HepG2 (cell line): ENCODE measurements around the gene PIBF1. TPM values are rescaled to one million over a fixed set of nuclear protein-coding genes. Genes with fewer than 3 reads are reported as not detected.

Experiments used
- ATAC-seq: fragments of 200-7000 bp; cut with Tn5 transposase; 3 replicates; pipeline ENCODE4 v1.9.1; 2020; ENCODE audit warnings: mild to moderate bottlenecking, moderate library complexity
- BruUV-seq: library from RNA; stranded (reverse); fragments of 400-500 nt; replicated peaks from 2 replicates; lab custom pipeline; 2021; lab: Mats Ljungman, UMichigan
- CTCF ChIA-PET: fragments of 300-600 bp; formaldehyde crosslinking; extraction: SDS; loops from one replicate; lab custom pipeline; 2021; ENCODE audit warnings: low total read pairs, inconsistent platforms, low intra/inter-chr PET ratio; lab: Yijun Ruan, JAX
- POLR2A ChIA-PET: fragments of 350-600 bp; sonication (Branson Sonifier 250); formaldehyde crosslinking; loops from one replicate; lab custom pipeline; 2020; ENCODE audit warnings: antibody characterized with exemption, inconsistent platforms; lab: Yijun Ruan, JAX
- DNase-seq: peaks from one replicate; pipeline ENCODE4 v3.0.0-alpha.2; 2015; ENCODE audit warnings: low spot score
- FAIRE-seq: peaks from 3 replicates; lab custom pipeline; 2011; peaks lifted over from hg19 to GRCh38; lab: Jason Lieb, UNC
- H2AFZ ChIP-seq: one replicate; pipeline ENCODE4 v1.6.1; 2011; ENCODE audit warnings: low read length, inconsistent platforms
- H3K27ac ChIP-seq: fragments of 300-600 bp; 3 replicates; pipeline ENCODE4 v1.8.0; 2011; ENCODE audit warnings: mixed run types, mild to moderate bottlenecking, mixed read lengths, low read length, inconsistent platforms; ENCODE audit not compliant: insufficient read depth; ENCODE audit errors: extremely low read length
- H3K27me3 ChIP-seq, 2 experiments: fragments of 200-600 bp in 1 of 2; 2 replicates in 1 of 2; 3 replicates in 1 of 2; pipeline versions ENCODE4 v1.6.0 to v1.8.0; 2011; ENCODE audit warnings: low read length in 2 of 2, mild to moderate bottlenecking in 2 of 2, moderate library complexity in 2 of 2, inconsistent platforms in 1 of 2; ENCODE audit not compliant: insufficient read depth in 2 of 2, control insufficient read depth in 1 of 2
- H3K36me3 ChIP-seq, 2 experiments: fragments of 200-600 bp in 1 of 2; replicated peaks in 1 of 2; 2 replicates in 1 of 2; 3 replicates in 1 of 2; pipeline versions ENCODE4 v1.5.1 to v1.8.0; 2011; ENCODE audit warnings: low read length in 2 of 2, inconsistent platforms in 1 of 2; ENCODE audit not compliant: insufficient read depth in 2 of 2, control insufficient read depth in 1 of 2
- H3K4me1 ChIP-seq: 2 replicates; pipeline ENCODE4 v1.5.1; 2012; ENCODE audit warnings: low read length, inconsistent platforms; ENCODE audit not compliant: insufficient read depth
- H3K4me2 ChIP-seq: 2 replicates; pipeline ENCODE4 v1.6.0; 2011; ENCODE audit warnings: low read depth, low read length, inconsistent platforms
- H3K4me3 ChIP-seq, 3 experiments: fragments of 200-600 bp in 1 of 3; sonication (generic), shearing (Covaris generic) in 1 of 3; replicated peaks in 1 of 3; 2 replicates each; pipeline ENCODE4 v1.5.1; 2011 to 2016; ENCODE audit warnings: low read length in 3 of 3, inconsistent platforms in 2 of 3, low read depth in 2 of 3, mild to moderate bottlenecking in 2 of 3, control low read depth in 1 of 3, mixed read lengths in 1 of 3; ENCODE audit not compliant: insufficient read depth in 1 of 3
- H3K79me2 ChIP-seq: one replicate; pipeline ENCODE4 v1.6.1; 2011; ENCODE audit warnings: low read length, inconsistent platforms; ENCODE audit not compliant: insufficient read depth
- H3K9ac ChIP-seq: 2 replicates; pipeline ENCODE4 v1.6.0; 2011; ENCODE audit warnings: mild to moderate bottlenecking, low read depth, low read length, inconsistent platforms; ENCODE audit not compliant: insufficient read depth
- H3K9me3 ChIP-seq: 2 replicates; pipeline ENCODE4 v1.5.1; 2012; ENCODE audit warnings: mild to moderate bottlenecking, low read length
- H4K20me1 ChIP-seq: 2 replicates; pipeline ENCODE4 v1.6.0; 2011; ENCODE audit warnings: inconsistent platforms, mild to moderate bottlenecking, low read length, moderate library complexity; ENCODE audit not compliant: insufficient read depth
- ATF7-NPFF ChIP-seq: sonication (generic); formaldehyde crosslinking; IDR thresholded peaks from 2 replicates; pipeline ENCODE4 v1.8.1; 2023; ENCODE audit warnings: mild to moderate bottlenecking, low read depth, missing genetic modification reagents, moderate library complexity
- CEBPB ChIP-seq: IDR thresholded peaks from 2 replicates; pipeline ENCODE4 v1.6.1; 2011; ENCODE audit warnings: low read depth, low read length, improper control_type of control experiment, borderline replicate concordance
- CHD4 ChIP-seq: fragments of 200-600 bp; sonication (generic); IDR thresholded peaks from 2 replicates; pipeline ENCODE4 v1.7.0; 2017; ENCODE audit warnings: mild to moderate bottlenecking, low read length, borderline replicate concordance
- DMAP1 ChIP-seq: IDR thresholded peaks from 2 replicates; pipeline ENCODE4 v1.6.1; 2016
- FIP1L1 ChIP-seq: fragments of 200-400 bp; formaldehyde crosslinking; IDR thresholded peaks from 2 replicates; pipeline ENCODE4 v1.6.1; 2018; ENCODE audit warnings: low read depth, mild to moderate bottlenecking, low read length, moderate library complexity, borderline replicate concordance; ENCODE audit not compliant: insufficient read depth
- IKZF1 ChIP-seq: fragments of 450-650 bp; IDR thresholded peaks from 2 replicates; pipeline ENCODE4 v1.7.1; 2016
- IRX3 ChIP-seq: sonication (generic); formaldehyde crosslinking; IDR thresholded peaks from 2 replicates; pipeline ENCODE4 v1.8.1; 2023; ENCODE audit warnings: mild to moderate bottlenecking, low read depth, missing genetic modification reagents, borderline replicate concordance
- JUND ChIP-seq: sonication (generic); formaldehyde crosslinking; IDR thresholded peaks from 2 replicates; pipeline ENCODE4 v1.8.0; 2022; ENCODE audit warnings: mild to moderate bottlenecking, missing genetic modification reagents
- PHF5A ChIP-seq: IDR thresholded peaks from one replicate; pipeline ENCODE4 v1.6.1; 2018; ENCODE audit warnings: low read depth, missing genetic modification reagents; ENCODE audit not compliant: unreplicated experiment
- TSC22D2 ChIP-seq: sonication (generic); formaldehyde crosslinking; IDR thresholded peaks from 2 replicates; pipeline ENCODE4 v1.5.1; 2020; ENCODE audit warnings: missing genetic modification reagents, mild to moderate bottlenecking, borderline replicate concordance
- ZNF432 ChIP-seq: sonication (generic); formaldehyde crosslinking; IDR thresholded peaks from 2 replicates; pipeline ENCODE4 v1.5.0; 2020; ENCODE audit warnings: missing genetic modification reagents, mild to moderate bottlenecking, borderline replicate concordance
- ZNF446 ChIP-seq: sonication (generic); formaldehyde crosslinking; IDR thresholded peaks from 2 replicates; pipeline ENCODE4 v1.5.0; 2020; ENCODE audit warnings: mild to moderate bottlenecking, missing genetic modification reagents
- ZSCAN31 ChIP-seq: sonication (generic); formaldehyde crosslinking; IDR thresholded peaks from 2 replicates; pipeline ENCODE4 v1.5.0; 2020; ENCODE audit warnings: low read depth, mild to moderate bottlenecking, missing genetic modification reagents
- WGBS: methylation state at CpG from one replicate; pipeline ENCODE4 v1.1.6; 2017; ENCODE audit warnings: low lambda C conversion rate; 5-methylcytosine and 5-hydroxymethylcytosine counted together
- in situ Hi-C: cut with HindIII; loops from 2 replicates; pipeline ENCODE4 v1.10.0; 2017; ENCODE audit warnings: low pct_unique_long_range_greater_than_20kb; ENCODE audit not compliant: extremely low pct_ligation_motif_present
- intact Hi-C: fragments of 100-400 bp; cut with micrococcal nuclease; formaldehyde crosslinking; loops from one replicate; pipeline ENCODE4 v1.10.0; 2022; ENCODE audit not compliant: unreplicated experiment
- polyA plus RNA-seq, 8 experiments: library from polyadenylated mRNA; depleted of rRNA in 3 of 8; stranded (reverse) in 7 of 8; unstranded in 1 of 8; fragments of >200 nt; fragmentation: Illumina TruSeq in 4 of 8; extraction: Trizol in 4 of 8; gene quantifications; 2 replicates each; pipeline versions ENCODE4 v1.2.1 to v1.2.3, GENCODE V29; 2011 to 2016; ENCODE audit warnings: low read depth in 4 of 8, missing spikeins in 1 of 8, mixed read lengths in 1 of 8; ENCODE audit not compliant: insufficient read depth in 1 of 8
- total RNA-seq, 5 experiments: library from RNA; depleted of rRNA; stranded (reverse); fragments of >200 nt; fragmentation: Illumina TruSeq; extraction: Trizol; gene quantifications; 2 replicates each; pipeline ENCODE4 v1.2.3, GENCODE V29; 2016; ENCODE audit warnings: low read depth in 1 of 5
- TF ChIP-seq, protein P1 (sequence below): IDR thresholded peaks from 2 replicates; pipeline ENCODE4 v1.6.1; 2012; ENCODE audit warnings: inconsistent platforms
- TF ChIP-seq, protein P2 (sequence below): sonication (generic); formaldehyde crosslinking; IDR thresholded peaks from 2 replicates; pipeline ENCODE4 v1.4.0; 2020; ENCODE audit warnings: missing genetic modification reagents

The PIBF1 gene
- total and polyA plus RNA-seq, 2 of the 13 experiments (the other 11 are each of a cell fraction or from before 2014, with no cell fraction given) = 4.2 to 15.8 TPM

DNA sequence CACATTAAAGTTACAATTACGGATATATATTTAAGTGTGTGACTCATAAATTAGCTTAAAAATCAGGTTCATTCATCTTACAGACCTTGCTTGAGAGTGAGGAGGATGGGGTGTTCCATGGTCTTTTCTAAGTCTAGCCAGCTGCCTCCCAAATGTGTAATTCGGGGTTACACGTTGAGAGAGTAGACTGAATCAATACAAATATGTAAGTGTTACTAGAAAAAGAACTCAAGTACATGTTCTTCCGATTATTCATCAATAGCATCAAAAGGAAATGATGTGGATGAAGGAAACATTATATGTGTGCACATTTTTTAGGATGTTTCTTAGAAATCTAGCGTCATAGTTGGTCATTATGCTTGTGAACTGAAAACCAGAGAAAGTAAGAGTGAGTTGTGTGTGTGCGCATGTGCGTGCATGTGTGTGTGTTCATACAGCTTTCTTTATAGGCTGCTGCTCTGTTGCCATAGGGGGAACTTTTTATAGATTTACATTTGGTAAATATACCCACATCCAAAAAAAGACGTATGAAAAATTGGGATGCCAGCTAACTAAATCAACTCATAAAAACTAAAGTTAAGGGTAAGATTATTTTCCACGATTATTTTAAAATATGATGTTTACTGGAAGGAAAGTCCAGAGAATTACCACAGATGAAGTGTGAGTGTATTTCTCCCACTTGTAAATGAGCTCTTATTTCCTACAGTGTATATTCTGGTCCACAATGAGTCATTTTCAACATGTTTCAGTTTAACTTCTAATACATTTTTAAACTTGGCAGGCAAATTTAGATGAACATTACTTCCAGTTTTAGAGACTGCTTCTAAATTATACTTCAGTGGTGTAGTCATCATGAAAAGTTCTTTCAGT lies 82.4 kb downstream of the PIBF1 start (continued):
- TF ChIP-seq, protein P1, sequence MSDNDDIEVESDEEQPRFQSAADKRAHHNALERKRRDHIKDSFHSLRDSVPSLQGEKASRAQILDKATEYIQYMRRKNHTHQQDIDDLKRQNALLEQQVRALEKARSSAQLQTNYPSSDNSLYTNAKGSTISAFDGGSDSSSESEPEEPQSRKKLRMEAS = no peak
- TF ChIP-seq ZNF446 (CRISPR knock-in tag) (no peak), FIP1L1 (no peak)

DNA sequence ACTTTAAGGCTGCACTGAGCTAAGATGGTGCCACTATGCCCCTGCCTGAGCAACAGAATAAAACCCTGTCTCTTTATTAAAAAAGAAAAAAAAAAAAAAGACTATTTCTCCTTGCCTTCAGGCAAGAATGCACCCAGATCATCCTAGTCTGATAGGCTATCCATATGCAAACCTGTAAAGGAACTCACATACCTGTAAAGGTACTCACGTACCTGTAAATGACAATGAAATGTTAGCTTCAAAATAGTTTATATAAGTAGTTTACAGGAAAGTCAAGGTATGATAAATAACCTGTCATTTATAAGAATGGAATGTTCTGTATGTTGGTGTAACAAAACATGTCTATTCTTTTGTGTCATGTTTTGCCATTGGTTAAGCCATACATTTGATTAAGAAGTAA lies 86.3 kb downstream of the PIBF1 start:
- FAIRE-seq = no peak
- no peaks in the 10 kb centered on the region for H3K79me2 ChIP-seq
- 92% methylated on average over 1 of the region's 1 CpG for WGBS
- no peak overlapping the region for H3K4me2 ChIP-seq
- no peak overlapping the region for H2AFZ ChIP-seq
- POLR2A ChIA-PET = no interaction called here
- intact Hi-C loops = no loop called here
- H3K4me3 ChIP-seq = no peak overlapping the region
- in situ Hi-C loops = no loop called here
- CTCF ChIA-PET = no interaction called here
- H3K36me3 ChIP-seq = no peaks in the 10 kb centered on the region
- DNase-seq = no peak
- TF ChIP-seq ATF7-NPFF (CRISPR knock-in tag) (no peak), CHD4 (no peak), PHF5A (no peak), TSC22D2 (CRISPR knock-in tag) (no peak), IRX3 (CRISPR knock-in tag) (no peak), JUND (CRISPR knock-in tag) (no peak), CEBPB (no peak), IKZF1 (no peak), ZNF432 (CRISPR knock-in tag) (no peak), DMAP1 (CRISPR knock-in tag) (no peak), ZSCAN31 (CRISPR knock-in tag) (no peak)
- TF ChIP-seq, protein P2, sequence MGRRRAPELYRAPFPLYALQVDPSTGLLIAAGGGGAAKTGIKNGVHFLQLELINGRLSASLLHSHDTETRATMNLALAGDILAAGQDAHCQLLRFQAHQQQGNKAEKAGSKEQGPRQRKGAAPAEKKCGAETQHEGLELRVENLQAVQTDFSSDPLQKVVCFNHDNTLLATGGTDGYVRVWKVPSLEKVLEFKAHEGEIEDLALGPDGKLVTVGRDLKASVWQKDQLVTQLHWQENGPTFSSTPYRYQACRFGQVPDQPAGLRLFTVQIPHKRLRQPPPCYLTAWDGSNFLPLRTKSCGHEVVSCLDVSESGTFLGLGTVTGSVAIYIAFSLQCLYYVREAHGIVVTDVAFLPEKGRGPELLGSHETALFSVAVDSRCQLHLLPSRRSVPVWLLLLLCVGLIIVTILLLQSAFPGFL (CRISPR knock-in tag) = no peak
- H3K27ac ChIP-seq = no peak overlapping the region
- no peaks in the 10 kb centered on the region for H3K27me3 ChIP-seq
- H4K20me1 ChIP-seq = no peaks in the 10 kb centered on the region
- H3K9ac ChIP-seq = no peak overlapping the region
- H3K9me3 ChIP-seq = no peaks in the 10 kb centered on the region
- BruUV-seq = no TSS peak
- no peaks in the 10 kb centered on the region for H3K4me1 ChIP-seq
- ATAC-seq = no peak
